SK-N-MC (cell line): ENCODE data around the gene PRR19.

Source experiments
- DNase-seq: peaks from one replicate; pipeline ENCODE4 v3.0.0-alpha.2; 2011; ENCODE audit warnings: low read depth, low spot score
- H3K27ac ChIP-seq: fragments of 200-600 bp; sonication (generic); 2 replicates; pipeline ENCODE4 v1.5.1; 2016; ENCODE audit warnings: mixed run types
- H3K36me3 ChIP-seq: fragments of 200-600 bp; sonication (generic); 2 replicates; pipeline ENCODE4 v1.6.1; 2017; ENCODE audit warnings: antibody characterized with exemption, low read length, mixed read lengths; ENCODE audit not compliant: insufficient read depth
- H3K4me3 ChIP-seq: fragments of 200-600 bp; sonication (generic); 2 replicates; pipeline ENCODE4 v1.5.1; 2016
- H3K9ac ChIP-seq: fragments of 200-600 bp; sonication (generic); 2 replicates; pipeline ENCODE4 v1.8.0; 2017; ENCODE audit warnings: mixed run types, mixed read lengths; ENCODE audit not compliant: insufficient read length
- H3K9me3 ChIP-seq: fragments of 200-600 bp; sonication (generic); 2 replicates; pipeline ENCODE4 v1.6.1; 2017; ENCODE audit warnings: low read depth, mild to moderate bottlenecking, antibody characterized with exemption, low read length, moderate library complexity, mixed read lengths
- EZH2 ChIP-seq: fragments of 200-600 bp; sonication (generic); IDR thresholded peaks from one replicate; pipeline ENCODE4 v1.6.1; 2017; ENCODE audit warnings: antibody characterized with exemption
- FOXP2 ChIP-seq: optimal IDR thresholded peaks from 2 replicates; pipeline ENCODE3; 2011; ENCODE audit warnings: mild to moderate bottlenecking, moderate library complexity; ENCODE audit not compliant: insufficient read depth; ENCODE audit errors: extremely low read length, control extremely low read depth
- POLR2AphosphoS5 ChIP-seq: IDR thresholded peaks from 2 replicates; pipeline ENCODE4 v1.6.1; 2012; ENCODE audit warnings: mild to moderate bottlenecking, low read depth, low read length, borderline replicate concordance

Gene PRR19

GRCh38 chr19:42276284-42276683 is 25.6 kb upstream of the PRR19 start:
- no peak overlapping the region for H3K4me3 ChIP-seq
- TF ChIP-seq POLR2AphosphoS5 (no peak), FOXP2 (no peak), EZH2 (no peak)
- DNase-seq: no peak
- H3K9me3 ChIP-seq: no peaks in the 10 kb centered on the region
- H3K9ac ChIP-seq: no peak overlapping the region
- peak overlapping the region; percentile 96; the same call in 1 of the 2 replicates for H3K27ac ChIP-seq
- no peaks in the 10 kb centered on the region; the same call in 1 of the 2 replicates for H3K36me3 ChIP-seq

- H3K36me3 ChIP-seq: no peaks in the 10 kb centered on the region; the same call in 1 of the 2 replicates
- H3K27ac ChIP-seq: peak overlapping the region; percentile 96; the same call in 1 of the 2 replicates
- DNase-seq: no peak
Measured at GRCh38 chr19:42276821-42277220, 25.1 kb upstream of the PRR19 start.

GRCh38 chr19:42277821-42278451 is 24.0 kb upstream of the PRR19 start:
- Histone ChIP-seq H3K36me3 (no peaks in the 10 kb centered on the region; the same call in 1 of the 2 replicates), H3K27ac (peak overlapping the region; percentile 96), H3K9me3 (no peaks in the 10 kb centered on the region), H3K9ac (peak overlapping the region; percentile 48), H3K4me3 (peak overlapping the region; percentile 33; the same call in 1 of the 2 replicates)
- DNase-seq: no peak
- no peak for TF ChIP-seq POLR2AphosphoS5
- no peak for TF ChIP-seq FOXP2

More at GRCh38 chr19:42276821-42277220, 25.1 kb upstream of the PRR19 start:
- TF ChIP-seq POLR2AphosphoS5 (0 out of 2 replicates have a peak, but pooled peaks have one; percentile 22), FOXP2 (no peak)
- H3K9me3 ChIP-seq: no peaks in the 10 kb centered on the region
- no peak overlapping the region for H3K9ac ChIP-seq
- H3K4me3 ChIP-seq: no peak overlapping the region

- no peak for TF ChIP-seq FOXP2
- TF ChIP-seq EZH2: no peak
- no peak for TF ChIP-seq POLR2AphosphoS5
- Histone ChIP-seq H3K4me3 (peak overlapping the region; percentile 94), H3K9ac (peak overlapping the region; percentile 48), H3K27ac (peak overlapping the region; percentile 96), H3K9me3 (no peaks in the 10 kb centered on the region), H3K36me3 (no peaks in the 10 kb centered on the region; the same call in 1 of the 2 replicates)
- no peak for DNase-seq
Measured at GRCh38 chr19:42278452-42279154, 23.3 kb upstream of the PRR19 start.

GRCh38 chr19:42279155-42279901 is 22.6 kb upstream of the PRR19 start:
- TF ChIP-seq FOXP2: no peak
- TF ChIP-seq EZH2: no peak
- no peak for TF ChIP-seq POLR2AphosphoS5
- peak overlapping the region; percentile 94 for H3K4me3 ChIP-seq
- H3K9me3 ChIP-seq: no peaks in the 10 kb centered on the region
- no peak for DNase-seq
- H3K27ac ChIP-seq: peak overlapping the region; percentile 96
- H3K36me3 ChIP-seq: no peaks in the 10 kb centered on the region
- H3K9ac ChIP-seq: peak overlapping the region; percentile 78

- peak overlapping the region; percentile 96 for H3K27ac ChIP-seq
- H3K9ac ChIP-seq: peak overlapping the region; percentile 78
- H3K36me3 ChIP-seq: no peaks in the 10 kb centered on the region
- H3K4me3 ChIP-seq: peak overlapping the region; percentile 94
- DNase-seq: no peak
- peak; percentile 77 for TF ChIP-seq POLR2AphosphoS5
- no peak for TF ChIP-seq FOXP2
- no peak for TF ChIP-seq EZH2
- H3K9me3 ChIP-seq: no peaks in the 10 kb centered on the region
Measured at GRCh38 chr19:42279902-42280814, 21.8 kb upstream of the PRR19 start.

- Histone ChIP-seq H3K9ac (no peak overlapping the region), H3K4me3 (peak overlapping the region; percentile 94), H3K27ac (peak overlapping the region; percentile 96), H3K9me3 (no peaks in the 10 kb centered on the region), H3K36me3 (no peaks in the 10 kb centered on the region)
- TF ChIP-seq FOXP2 (no peak), POLR2AphosphoS5 (no peak), EZH2 (no peak)
- no peak for DNase-seq
Measured at GRCh38 chr19:42280815-42281145, 21.2 kb upstream of the PRR19 start.
